Right forelimb (tissue), 1 donor: ENCODE data around the gene E2F4.

Experiments used
- DNase-seq: peaks from one replicate; pipeline ENCODE4 v3.0.0-alpha.2; 2018

The E2F4 gene

GRCh38 chr16:67157892-67158635 lies 33.9 kb upstream of the E2F4 start:
- no peak for DNase-seq

GRCh38 chr16:67158637-67159600 lies 33.0 kb upstream of the E2F4 start:
- no peak for DNase-seq

GRCh38 chr16:67161595-67162058 lies 30.3 kb upstream of the E2F4 start:
- no peak for DNase-seq

- no peak for DNase-seq
Observed at GRCh38 chr16:67162506-67163163, 29.3 kb upstream of the E2F4 start.

- no peak for DNase-seq
Observed at GRCh38 chr16:67163164-67163998, 28.6 kb upstream of the E2F4 start.

- DNase-seq: no peak
Observed at GRCh38 chr16:67163999-67164558, 27.9 kb upstream of the E2F4 start.

GRCh38 chr16:67164599-67165061 lies 27.3 kb upstream of the E2F4 start, which contains the start of gene HSF4:
HSF4 (plus strand) TSS chr16:67164745; CDS start chr16:67164812, 67 bp downstream.
- DNase-seq: no peak

- DNase-seq: no peak
Observed at GRCh38 chr16:67165121-67166078, 26.6 kb upstream of the E2F4 start.

- DNase-seq: no peak
Observed at GRCh38 chr16:67166110-67166547, 25.8 kb upstream of the E2F4 start.

- DNase-seq: no peak
Observed at GRCh38 chr16:67166598-67167168, 25.3 kb upstream of the E2F4 start.

GRCh38 chr16:67167588-67167987 lies 24.4 kb upstream of the E2F4 start:
- no peak for DNase-seq

GRCh38 chr16:67169011-67169451 lies 22.9 kb upstream of the E2F4 start:
- DNase-seq: no peak

- DNase-seq: no peak
Observed at GRCh38 chr16:67169642-67170167, 22.2 kb upstream of the E2F4 start.

GRCh38 chr16:67170168-67170948 lies 21.6 kb upstream of the E2F4 start, which contains the start of gene NOL3:
NOL3 (plus strand) TSS chr16:67170538.
- peak; percentile 75 for DNase-seq

GRCh38 chr16:67170949-67171649 lies 20.9 kb upstream of the E2F4 start:
- no peak for DNase-seq

GRCh38 chr16:67173323-67173722 lies 18.6 kb upstream of the E2F4 start:
- no peak for DNase-seq

- DNase-seq: peak; percentile 76
Observed at GRCh38 chr16:67173808-67174705, 17.9 kb upstream of the E2F4 start.
